CD4-positive, alpha-beta T cell treated with Interferon alpha-2 for 1 hour (primary cell): Measurements from ENCODE around the gene AXL.

Experiments used
- DNase-seq, 2 donors: peaks; one replicate each; pipeline ENCODE4 v3.0.0-alpha.2; 2020 to 2022

Gene AXL

GRCh38 chr19:41235480-41235879, 16.5 kb downstream of the AXL start:
- DNase-seq = no peak

- no peak for DNase-seq
These were observed 19.2 kb downstream of the AXL start for GRCh38 chr19:41238244-41238643.

- DNase-seq = no peak
These were observed 20.3 kb downstream of the AXL start for GRCh38 chr19:41239363-41239762.

GRCh38 chr19:41239961-41240574, 21.0 kb downstream of the AXL start:
- DNase-seq = no peak

DNA sequence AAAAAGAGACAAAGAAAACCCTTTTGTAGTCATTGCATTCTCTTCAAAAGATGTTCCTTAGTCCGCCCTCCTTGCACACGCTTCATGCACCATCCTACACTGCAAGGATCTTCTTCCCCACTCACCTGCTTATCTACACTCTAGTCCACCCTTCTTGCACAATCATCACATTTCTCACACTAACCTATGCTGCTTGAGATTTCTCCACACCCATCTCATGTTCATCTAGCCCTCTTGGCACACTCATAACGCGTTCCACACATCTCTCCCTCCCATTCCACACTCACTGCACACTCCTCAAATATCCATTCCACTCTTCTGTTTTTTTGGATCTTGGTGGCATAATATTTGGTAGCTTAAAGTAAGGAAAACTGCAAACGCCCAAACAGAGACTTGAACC, 22.8 kb downstream of the AXL start:
- no peak for DNase-seq

GRCh38 chr19:41244117-41244516, 25.1 kb downstream of the AXL start:
- DNase-seq = no peak

DNA sequence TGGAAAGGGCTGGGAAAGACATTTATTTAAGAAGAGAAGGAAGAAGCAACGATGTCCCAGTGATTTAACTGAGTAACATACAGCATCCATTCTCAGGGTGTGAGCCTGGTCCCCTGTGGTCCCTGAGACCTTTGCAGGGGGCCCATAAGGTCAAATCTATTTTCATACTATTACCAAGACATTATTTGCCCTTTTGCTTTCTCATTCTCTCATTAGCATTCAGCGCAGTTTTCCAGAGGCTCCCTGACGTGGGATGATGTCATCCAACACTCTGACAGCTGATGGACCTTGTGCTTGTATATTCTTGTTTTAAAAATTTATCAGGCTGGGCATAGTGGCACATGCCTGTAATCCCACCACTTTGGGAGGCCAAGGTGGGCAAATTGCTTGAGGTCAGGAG, 26.8 kb downstream of the AXL start:
- no peak for DNase-seq

- DNase-seq = no peak
These were observed 29.9 kb downstream of the AXL start for GRCh38 chr19:41248895-41249294.

GRCh38 chr19:41249707-41250423, 30.8 kb downstream of the AXL start:
- no peak for DNase-seq

DNA sequence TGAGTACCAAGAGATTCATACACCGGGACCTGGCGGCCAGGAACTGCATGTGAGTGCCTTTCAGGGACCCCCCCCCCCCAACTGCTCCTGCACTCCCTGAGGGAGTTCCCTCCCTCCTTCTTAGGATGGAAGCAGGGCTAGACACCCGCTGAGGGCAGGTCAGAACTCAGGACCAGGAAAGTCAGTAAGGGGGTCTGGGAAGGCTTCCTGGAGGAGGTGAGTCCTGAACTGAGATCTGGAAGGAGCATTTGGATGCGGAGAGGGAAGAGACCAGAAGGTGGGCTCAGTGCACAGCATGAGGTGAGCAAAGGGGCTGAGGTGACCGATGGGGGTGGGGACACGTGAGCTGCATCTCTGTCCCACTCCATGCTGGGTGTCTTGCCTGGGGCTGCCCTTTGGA, 34.6 kb downstream of the AXL start:
- DNase-seq = no peak

GRCh38 chr19:41255171-41255570, 36.1 kb downstream of the AXL start:
- no peak for DNase-seq

- no peak for DNase-seq
These were observed 42.6 kb downstream of the AXL start for GRCh38 chr19:41261474-41262190.

DNA sequence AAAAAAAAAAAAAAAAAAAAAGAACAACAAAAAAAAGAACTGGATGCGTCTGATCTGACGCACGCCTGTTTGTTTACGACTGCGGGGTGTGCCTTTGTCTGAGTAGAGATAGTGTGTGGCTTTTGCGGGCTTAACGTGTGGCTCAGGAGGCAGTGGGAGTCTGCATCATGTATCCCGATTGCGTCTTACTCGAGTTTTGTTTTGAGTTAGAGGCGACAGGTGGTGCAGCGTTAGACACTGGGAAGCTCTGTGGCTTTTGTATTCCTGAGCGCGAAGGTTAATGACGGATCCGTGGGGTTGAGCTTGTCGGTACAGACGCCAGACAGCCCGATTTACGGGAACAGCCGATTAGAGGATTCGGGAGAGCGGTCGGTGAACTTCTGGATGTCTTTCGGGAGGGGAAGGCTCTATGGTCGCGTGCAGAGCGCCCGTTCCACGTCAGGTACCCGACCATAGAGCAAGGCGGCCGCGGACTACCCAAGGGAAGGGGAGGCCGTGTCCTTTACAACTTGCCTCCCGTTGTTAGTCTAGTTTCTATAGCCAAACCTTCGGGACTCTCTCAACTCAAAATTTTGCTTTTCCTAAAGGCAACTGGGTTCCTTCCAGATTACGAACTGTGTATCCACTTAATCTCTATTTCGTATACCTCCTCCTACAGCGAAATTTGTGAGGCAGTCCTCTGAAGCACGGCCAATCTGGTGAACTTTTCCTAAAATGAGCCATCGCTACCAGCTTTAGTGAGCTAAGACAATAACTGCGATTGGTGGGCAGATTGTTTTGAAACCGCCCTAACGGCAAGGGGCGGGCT, 44.2 kb downstream of the AXL start:
- peak; percentile 87 to 89 for DNase-seq

GRCh38 chr19:41263850-41264580, 45.0 kb downstream of the AXL start, which contains the start of gene HNRNPUL1:
Gene HNRNPUL1, plus strand, starts transcription at chr19:41264372. Its CDS starts 132 bp downstream, at chr19:41264504.
- peak; percentile 99 to 100 for DNase-seq

DNA sequence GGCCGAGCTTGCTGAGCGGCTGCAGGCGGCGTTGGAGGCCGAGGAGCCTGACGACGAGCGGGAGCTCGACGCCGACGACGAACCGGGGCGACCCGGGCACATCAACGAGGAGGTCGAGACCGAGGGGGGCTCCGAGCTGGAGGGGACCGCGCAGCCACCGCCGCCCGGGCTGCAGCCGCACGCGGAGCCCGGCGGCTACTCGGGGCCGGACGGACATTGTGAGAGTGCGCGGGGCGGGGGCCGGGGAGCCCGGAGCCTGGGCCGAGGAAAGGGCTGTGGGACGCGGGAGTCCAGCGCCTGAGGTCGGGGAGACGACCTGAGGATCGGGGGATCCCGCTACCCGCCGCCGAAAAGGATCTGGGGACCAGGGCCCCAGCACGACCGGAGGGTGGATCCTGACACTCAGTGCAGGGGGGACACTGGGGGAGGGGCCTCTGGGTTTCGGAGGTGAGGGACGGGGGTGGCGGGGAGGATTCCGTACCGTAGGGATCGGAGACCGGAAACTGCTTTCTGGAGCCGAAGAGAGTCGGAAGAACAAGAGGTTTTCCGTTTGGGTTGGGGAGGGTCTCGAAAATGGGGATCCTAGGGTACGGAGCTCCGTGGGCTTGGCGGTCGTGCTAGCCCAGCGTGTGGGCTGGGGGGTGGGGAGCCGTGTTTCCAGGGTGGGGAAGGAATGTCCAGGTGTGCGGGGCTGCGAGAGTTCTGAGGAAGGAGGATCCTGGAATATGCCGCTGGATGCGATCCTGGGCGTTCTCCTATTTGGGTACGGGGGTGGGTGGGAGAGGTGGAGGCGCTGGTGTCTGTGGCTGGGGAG, 45.8 kb downstream of the AXL start:
- peak; percentile 34 to 48 for DNase-seq

DNA sequence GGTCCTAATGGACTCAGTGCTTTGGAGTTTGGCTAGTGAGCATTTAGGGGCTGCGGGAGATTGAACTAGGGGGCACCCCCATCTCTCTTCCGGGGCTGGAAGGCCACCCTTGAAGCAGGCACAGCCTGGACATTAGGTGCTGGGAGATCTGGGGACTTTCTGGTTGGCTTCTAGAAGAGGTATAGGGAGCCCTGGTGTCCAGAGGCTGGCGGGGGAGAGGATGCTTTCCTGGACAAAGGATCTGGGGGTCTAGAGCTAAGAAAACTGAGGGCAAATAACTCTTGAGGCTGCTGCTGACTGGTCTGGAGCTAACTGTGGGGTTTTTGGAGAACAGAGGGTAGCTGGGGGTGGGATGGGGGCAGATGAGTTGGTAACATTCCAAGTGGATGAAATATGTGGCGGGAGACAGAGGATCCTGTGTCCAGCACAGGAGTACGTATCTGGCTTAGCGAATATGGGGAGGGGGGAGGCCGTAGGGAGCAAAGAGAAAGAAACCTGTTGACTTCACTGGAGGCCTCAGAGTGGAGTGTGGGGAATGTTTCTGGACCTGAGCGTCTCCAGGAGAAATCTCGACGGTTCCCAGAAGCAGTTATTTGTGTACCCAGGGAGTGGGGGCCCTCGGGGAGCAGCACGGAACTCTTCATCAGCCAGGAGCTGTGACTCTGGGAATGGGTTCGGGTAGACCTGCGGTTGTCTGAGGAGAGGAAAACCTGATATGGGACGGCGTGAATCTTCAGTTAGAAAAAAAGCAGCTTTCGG, 46.6 kb downstream of the AXL start:
- DNase-seq = peak in 1 of 2 donors; percentile 12

DNA sequence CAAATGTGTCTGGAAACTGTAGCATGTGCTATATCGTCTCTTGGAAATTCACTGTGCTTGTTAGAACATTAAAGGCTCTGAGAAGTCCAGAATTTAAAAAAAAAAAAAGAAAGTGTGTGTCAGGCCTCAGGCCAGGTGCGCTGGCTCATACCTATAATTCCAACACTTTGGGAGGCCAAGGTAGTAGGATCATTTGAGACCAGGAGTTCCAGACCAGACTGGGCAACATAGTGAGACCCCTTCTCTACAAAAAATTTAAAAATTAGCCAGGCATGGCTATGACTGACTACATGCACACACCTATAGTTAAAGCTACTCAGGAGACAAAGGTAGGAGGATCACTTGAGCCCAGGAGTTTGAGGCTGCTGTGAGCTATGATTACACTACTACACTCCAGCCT, 50.0 kb downstream of the AXL start:
- DNase-seq = no peak

DNA sequence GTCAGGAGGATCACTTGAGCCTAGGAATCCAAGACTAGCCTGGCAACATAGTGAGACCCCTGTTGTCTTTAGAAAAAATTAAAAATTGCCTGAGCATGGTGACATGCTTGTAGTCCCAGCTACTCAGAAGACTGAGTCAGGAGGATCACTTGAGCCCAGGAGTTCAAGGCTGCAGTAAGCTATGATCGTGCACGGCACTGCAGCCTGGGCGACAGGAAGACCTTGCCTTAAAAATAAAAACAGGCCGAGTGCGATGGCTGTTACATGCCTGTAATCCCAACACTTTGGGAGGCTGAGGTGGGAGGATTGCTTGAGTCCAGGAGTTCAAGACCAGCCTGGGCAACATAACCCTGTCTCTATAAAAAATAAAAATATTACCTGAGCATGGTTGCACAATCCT, 50.5 kb downstream of the AXL start:
- DNase-seq = no peak

DNA sequence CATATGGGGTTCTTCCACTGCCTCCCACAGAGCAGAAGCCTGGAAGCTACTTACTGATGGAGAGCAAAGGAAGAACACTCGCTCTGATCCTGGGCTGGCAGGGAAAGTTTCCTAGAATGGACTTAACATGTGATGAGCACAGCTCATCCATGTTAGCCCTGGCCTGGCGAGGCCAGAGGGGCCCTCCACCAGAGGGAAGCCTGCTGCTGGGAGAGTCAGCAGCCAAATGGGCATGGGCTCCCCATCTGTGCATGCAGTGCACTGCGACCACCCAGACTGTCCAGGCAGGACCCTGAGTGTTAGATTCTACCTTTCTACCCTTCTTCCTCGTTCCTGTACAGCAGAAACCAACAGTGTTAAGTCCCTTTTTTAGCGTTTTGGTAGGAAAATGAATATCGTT, 54.1 kb downstream of the AXL start:
- no peak for DNase-seq

- DNase-seq = no peak
These were observed 55.8 kb downstream of the AXL start for GRCh38 chr19:41274802-41275201.

GRCh38 chr19:41276231-41276630, 57.2 kb downstream of the AXL start:
- DNase-seq = no peak
